ENCODE data around the gene SND1. TPM values are rescaled to one million over a fixed set of nuclear protein-coding genes. Genes with fewer than 3 reads are reported as not detected.

Gene SND1
- total and polyA plus RNA-seq, 7 donors, result 29.2 to 72.8 (median 48.2) TPM

- TF ChIP-seq CTCF (IDR thresholded peaks at IDR 0.05), result no peak
- no peaks in the 10 kb centered on the region for H3K36me3 ChIP-seq (ENCODE audit: insufficient read depth in 1 of 2, low read depth in 1 of 2)
- H3K4me3 ChIP-seq, result no peak overlapping the region
- 90 to 100% (median 91%) methylated on average over 2 of the region's 2 CpGs for WGBS, 3 donors
- intact Hi-C loops (cut with DNase I), result no loop called here
- no peaks in the 10 kb centered on the region for H3K4me1 ChIP-seq
- H3K27ac ChIP-seq, result no peak overlapping the region
- H3K9me3 ChIP-seq, result no peaks in the 10 kb centered on the region
- ATAC-seq (no peak), DNase-seq (no peak)
- H3K27me3 ChIP-seq (ENCODE audit: insufficient read depth in 3 of 3, low read length in 2 of 3), result peaks cover 0 to 6% (median 2%) of the 10 kb centered on the region in 3 donors
Measured at GRCh38 chr7:128110641-128111364, 458.8 kb downstream of the SND1 start.

- intact Hi-C loops (cut with DNase I), result no loop called here
- TF ChIP-seq CTCF (IDR thresholded peaks at IDR 0.05), result no peak
- H3K4me3 ChIP-seq, result no peak overlapping the region
- H3K36me3 ChIP-seq (ENCODE audit: insufficient read depth in 1 of 2, low read depth in 1 of 2), result no peaks in the 10 kb centered on the region
- no peak overlapping the region for H3K27ac ChIP-seq
- no peak for DNase-seq
- no peaks in the 10 kb centered on the region for H3K9me3 ChIP-seq
- peaks cover 0 to 6% (median 2%) of the 10 kb centered on the region in 3 donors for H3K27me3 ChIP-seq (ENCODE audit: insufficient read depth in 3 of 3, low read length in 2 of 3)
- no peak for ATAC-seq
- H3K4me1 ChIP-seq, result no peaks in the 10 kb centered on the region
- WGBS, 3 donors, result 56 to 57% (median 56%) methylated on average over 19 of the region's 19 CpGs
Measured at GRCh38 chr7:128112018-128112780, 460.2 kb downstream of the SND1 start.

GRCh38 chr7:128112781-128113221, 460.8 kb downstream of the SND1 start:
- no peaks in the 10 kb centered on the region for H3K4me1 ChIP-seq
- no peaks in the 10 kb centered on the region for H3K9me3 ChIP-seq
- WGBS, 3 donors, result 33 to 45% (median 35%) methylated on average over 4 of the region's 4 CpGs

GRCh38 chr7:128113839-128114238, 461.8 kb downstream of the SND1 start:
- Histone ChIP-seq H3K9me3 (no peaks in the 10 kb centered on the region), H3K27ac (no peak overlapping the region), H3K4me1 (no peaks in the 10 kb centered on the region), H3K36me3 (ENCODE audit: insufficient read depth in 1 of 2, low read depth in 1 of 2) (no peaks in the 10 kb centered on the region), H3K27me3 (ENCODE audit: insufficient read depth in 3 of 3, low read length in 2 of 3) (peaks cover 0 to 6% (median 2%) of the 10 kb centered on the region in 3 donors), H3K4me3 (no peak overlapping the region)
- no peak for ATAC-seq
- intact Hi-C loops (cut with DNase I), result no loop called here
- TF ChIP-seq CTCF (IDR thresholded peaks at IDR 0.05), result no peak
- no peak for DNase-seq
- WGBS, 3 donors, result 59 to 67% (median 60%) methylated on average over 4 of the region's 4 CpGs

More at GRCh38 chr7:128112781-128113221, 460.8 kb downstream of the SND1 start:
- H3K36me3 ChIP-seq (ENCODE audit: insufficient read depth in 1 of 2, low read depth in 1 of 2), result no peaks in the 10 kb centered on the region
- peaks cover 0 to 6% (median 2%) of the 10 kb centered on the region in 3 donors for H3K27me3 ChIP-seq (ENCODE audit: insufficient read depth in 3 of 3, low read length in 2 of 3)
- DNase-seq (no peak), ATAC-seq (no peak)
- intact Hi-C loops (cut with DNase I), result no loop called here
- TF ChIP-seq CTCF (IDR thresholded peaks at IDR 0.05), result no peak
- H3K4me3 ChIP-seq, result no peak overlapping the region
- H3K27ac ChIP-seq, result no peak overlapping the region
